NOMO-1 (cell line): Measurements from ENCODE around the gene DNAAF1.
"Not testable (repeated sequence)": the region's sequence is repeated elsewhere in the genome, so short reads cannot be mapped to it uniquely, and the experiment has no call there.

ENCODE experiments used
- DNase-seq, 2 experiments: peaks; one replicate each; lab custom pipeline; 2025; ENCODE audit not compliant: unreplicated experiment in 2 of 2; lab: John Stamatoyannopoulos, UW

DNAAF1 gene

DNA sequence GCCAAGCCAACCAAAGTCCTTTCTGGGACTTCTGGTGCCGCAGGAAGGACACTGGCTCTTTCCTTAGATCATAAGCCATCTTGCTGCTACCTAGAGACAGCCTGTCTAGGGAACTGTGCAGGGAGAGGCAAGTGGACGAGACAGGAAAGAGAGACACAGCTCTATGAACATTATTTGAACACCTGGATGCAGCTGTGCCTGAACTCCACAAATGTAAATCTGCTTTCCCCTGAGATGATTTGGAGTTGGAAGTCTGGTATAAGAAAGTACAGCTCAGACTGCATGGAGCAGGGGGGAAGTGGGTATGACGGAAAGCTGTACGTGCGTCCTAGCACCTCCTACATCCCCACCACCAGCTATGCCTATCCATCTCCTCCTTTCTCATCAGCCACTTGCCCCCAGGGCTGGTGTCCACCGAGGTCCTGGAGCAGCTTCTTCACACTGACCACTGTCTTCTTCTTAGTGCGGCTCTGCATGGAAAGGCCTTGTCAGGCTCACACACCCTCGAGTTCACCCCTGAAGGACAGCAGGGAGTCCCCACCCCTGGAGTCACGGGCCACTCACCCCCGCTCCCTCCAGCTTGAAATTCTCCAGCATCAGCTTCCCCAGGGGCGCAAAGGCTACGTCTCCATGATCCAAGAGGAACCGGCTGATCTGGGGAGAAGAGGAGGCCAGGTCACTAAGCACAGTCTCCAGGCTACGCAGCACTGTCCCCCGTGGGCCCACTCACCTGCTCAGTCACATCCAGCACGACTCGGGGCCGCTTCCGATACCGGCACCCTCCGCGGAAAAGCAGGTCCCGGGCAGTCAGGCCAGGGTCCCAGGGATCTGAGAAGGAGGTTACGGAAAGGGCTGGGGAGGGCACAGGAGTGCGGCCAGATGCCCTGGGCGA lies 37.8 kb downstream of the DNAAF1 start:
- no peak for DNase-seq

GRCh38 chr16:84183572-84183875 lies 38.4 kb downstream of the DNAAF1 start:
- no peak for DNase-seq

DNA sequence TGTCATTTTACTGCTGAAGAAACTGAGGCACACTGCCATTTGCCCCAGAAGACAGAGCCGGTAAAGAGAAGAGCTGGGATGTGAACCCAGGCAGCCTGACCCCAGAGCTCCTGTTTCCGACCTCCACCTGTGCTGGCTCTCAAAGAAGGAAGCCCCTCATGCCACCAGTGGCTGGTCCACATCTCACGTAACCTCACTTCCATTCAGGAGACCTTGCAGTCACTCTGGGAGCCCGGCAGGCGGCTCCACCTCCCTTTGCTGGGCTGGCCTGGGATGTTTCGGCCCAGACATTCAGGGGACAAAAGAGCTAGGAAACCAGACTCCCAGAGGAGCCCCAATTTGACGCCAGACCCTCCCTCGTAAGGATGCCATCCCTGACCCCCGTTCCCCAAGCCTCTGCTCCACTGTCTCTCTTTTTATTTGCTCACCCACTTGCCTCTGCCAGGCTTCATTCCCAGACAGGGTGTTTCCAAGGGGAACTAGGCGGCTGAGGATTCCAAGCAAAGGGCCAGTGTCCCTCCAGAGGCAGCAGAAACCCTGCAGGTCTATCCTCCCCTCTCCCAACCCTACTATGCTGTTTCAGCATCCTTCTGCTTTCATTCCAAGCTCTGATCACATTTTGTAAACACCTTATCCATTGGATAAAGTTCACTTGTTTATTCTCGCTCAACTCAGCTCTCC lies 38.9 kb downstream of the DNAAF1 start:
- no peak for DNase-seq

GRCh38 chr16:84184775-84185174 lies 39.7 kb downstream of the DNAAF1 start:
- DNase-seq = no peak

DNA sequence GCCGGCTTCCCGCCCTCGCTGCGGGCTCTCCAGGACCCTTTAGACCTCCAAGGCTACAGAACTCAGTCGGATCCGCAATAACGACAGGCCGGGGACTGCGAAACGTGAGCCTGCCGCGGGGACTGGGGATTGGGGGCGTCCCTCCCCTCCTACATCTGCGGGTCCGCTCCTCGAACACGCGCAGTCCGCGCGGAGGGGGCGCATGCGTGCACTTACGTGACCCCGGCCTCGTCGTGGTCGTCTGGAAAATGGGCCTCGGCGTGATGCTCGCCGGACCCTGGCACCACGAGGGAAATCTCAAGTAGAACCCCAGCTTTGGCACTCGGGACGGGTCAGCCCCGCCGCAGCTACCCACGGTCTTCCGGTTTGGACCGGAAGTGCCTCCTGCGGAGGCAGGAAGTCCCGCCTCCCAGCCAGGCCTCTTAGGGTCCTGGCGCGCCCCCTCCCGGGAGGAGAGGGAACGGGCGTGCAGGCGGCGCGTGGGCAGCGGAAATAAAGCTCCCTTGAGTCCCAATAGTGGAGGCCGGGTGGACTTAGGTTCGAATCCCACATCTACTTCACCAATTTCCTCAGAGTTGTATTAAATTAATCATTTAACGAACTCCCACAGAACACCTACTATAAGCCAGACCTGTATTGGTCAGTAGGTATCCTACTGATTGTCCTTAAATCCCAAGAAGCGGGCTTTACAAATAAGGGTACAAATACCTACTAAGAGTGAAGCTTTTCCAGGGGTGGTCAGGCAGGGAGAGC lies 41.8 kb downstream of the DNAAF1 start, which contains the start of gene TAF1C:
TSS of gene TAF1C (minus strand) at position 373 of the 753 bp plus-strand sequence. CDS start 2,069 bp downstream, outside the sequence.
- DNase-seq = peak; percentile 80 to 84

GRCh38 chr16:84190731-84191388 lies 45.8 kb downstream of the DNAAF1 start, which contains the start of gene ADAD2:
ADAD2 (plus strand) TSS chr16:84191157; CDS start chr16:84191231, 74 bp downstream.
- no peak for DNase-seq

GRCh38 chr16:84191466-84191865 lies 46.4 kb downstream of the DNAAF1 start:
- DNase-seq = no peak

DNA sequence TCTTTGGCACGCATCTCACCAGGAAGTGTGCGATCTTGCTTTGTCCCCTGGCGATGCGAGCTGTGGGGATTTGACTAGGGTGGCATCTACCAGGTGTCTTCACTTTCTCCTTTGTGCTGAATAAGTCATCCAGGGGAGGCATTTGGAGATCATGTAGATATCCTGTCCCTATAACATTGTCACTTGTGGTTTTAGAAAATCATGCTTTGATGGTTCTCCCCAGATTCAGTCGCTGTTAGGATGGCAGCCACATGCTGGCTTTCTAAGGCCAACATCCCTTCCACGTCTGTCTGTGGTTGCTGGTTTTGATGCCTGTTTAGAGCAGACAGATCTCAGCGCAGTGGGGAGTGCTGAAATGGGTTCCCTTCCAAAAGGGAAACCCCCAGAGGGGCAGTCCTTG lies 48.4 kb downstream of the DNAAF1 start:
- no peak for DNase-seq

GRCh38 chr16:84194018-84194417 lies 48.9 kb downstream of the DNAAF1 start:
- DNase-seq = no peak

GRCh38 chr16:84194470-84195200 lies 49.5 kb downstream of the DNAAF1 start:
- DNase-seq = no peak

GRCh38 chr16:84195201-84196093 lies 50.3 kb downstream of the DNAAF1 start:
- DNase-seq = no peak

GRCh38 chr16:84196101-84196500 lies 51.0 kb downstream of the DNAAF1 start:
- no peak for DNase-seq

DNA sequence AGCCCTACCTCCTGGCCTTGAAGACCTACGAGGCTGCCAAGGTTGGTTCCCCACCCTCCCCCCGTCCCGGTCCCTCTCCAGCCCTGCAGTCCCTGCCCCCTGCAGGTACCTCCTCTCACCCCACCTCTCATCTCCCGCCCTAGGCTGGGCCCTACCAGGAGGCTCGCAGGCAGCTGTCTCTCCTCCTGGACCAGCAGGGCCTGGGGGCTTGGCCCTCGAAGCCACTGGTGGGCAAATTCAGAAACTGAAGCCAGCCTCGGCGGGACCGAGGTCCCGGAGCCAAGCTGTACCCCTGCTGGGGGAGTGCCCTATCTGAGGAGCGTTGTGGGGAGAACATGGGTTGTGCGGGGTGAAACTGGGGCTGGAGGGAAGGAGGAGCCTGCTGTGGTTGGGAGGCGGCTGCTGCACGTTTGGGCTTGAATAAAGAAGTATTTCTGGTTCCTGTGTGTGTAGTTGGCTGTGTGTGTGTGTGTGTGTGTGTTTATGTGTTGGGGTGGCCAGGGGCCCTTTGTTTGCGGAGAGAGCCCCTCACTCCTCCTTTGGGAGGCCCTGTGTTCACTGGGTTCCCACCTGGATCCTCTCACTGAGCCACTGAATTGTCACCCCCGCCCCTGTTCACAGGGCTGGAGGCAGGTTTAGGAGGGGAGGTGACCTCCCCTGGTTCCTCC lies 51.8 kb downstream of the DNAAF1 start:
- DNase-seq = peak in 1 of 2 experiments; percentile 2

- DNase-seq = no peak
Observed at GRCh38 chr16:84197466-84198128, 52.5 kb downstream of the DNAAF1 start.

- no peak for DNase-seq
Observed at GRCh38 chr16:84198401-84198800, 53.3 kb downstream of the DNAAF1 start.

GRCh38 chr16:84199097-84199496 lies 54.0 kb downstream of the DNAAF1 start:
- no peak for DNase-seq

- peak; percentile 57 to 91 for DNase-seq
Observed at GRCh38 chr16:84199861-84200260, 54.8 kb downstream of the DNAAF1 start.

GRCh38 chr16:84204551-84204950 lies 59.4 kb downstream of the DNAAF1 start:
- DNase-seq = not testable (repeated sequence)
